Motor neuron (in vitro differentiated cells): ENCODE data around the gene RHBDF2. TPM values are rescaled to one million over a fixed set of nuclear protein-coding genes. Genes with fewer than 3 reads are reported as not detected.

Source experiments
- ATAC-seq, 8 experiments: fragments of 200-7000 bp; cut with Tn5 transposase; replicated peaks in 6 of 8; 2 replicates each; pipeline ENCODE4 v1.8.0; 2021; ENCODE audit warnings: mild to moderate bottlenecking in 8 of 8, moderate library complexity in 8 of 8
- H3K27ac ChIP-seq, 2 donors: fragments of 250-450 bp; sonication (Bioruptor Pico); 2 replicates each; pipeline ENCODE4 v1.9.0; 2021; ENCODE audit warnings: antibody characterized with exemption in 2 of 2, mild to moderate bottlenecking in 2 of 2, moderate library complexity in 1 of 2
- H3K4me1 ChIP-seq, 2 donors: fragments of 250-450 bp; sonication (Bioruptor Pico); replicated peaks in 1 of 2; 2 replicates each; pipeline ENCODE4 v1.6.1; 2021; ENCODE audit warnings: antibody characterized with exemption in 2 of 2, mild to moderate bottlenecking in 2 of 2, moderate library complexity in 1 of 2
- H3K4me3 ChIP-seq, 5 donors: fragments of 250-450 bp; sonication (Bioruptor Pico); 2 replicates each; pipeline ENCODE4 v1.9.0; 2021; ENCODE audit warnings: antibody characterized with exemption in 5 of 5, mild to moderate bottlenecking in 5 of 5, moderate library complexity in 4 of 5
- WGBS, 10 experiments: fragments of 450-650 bp; shearing (Covaris generic); methylation state at CpG; one replicate each; pipeline ENCODE4 v1.0.0; 2022; 5-methylcytosine and 5-hydroxymethylcytosine counted together
- in situ Hi-C, 9 experiments: fragments of 400-800 bp; cut with MboI; loops; one replicate each; pipeline ENCODE4 v1.15.0; 2021; ENCODE audit warnings: low sequenced_read_pairs in 9 of 9, low pct_unique_long_range_greater_than_20kb in 2 of 9; ENCODE audit not compliant: unreplicated experiment in 9 of 9
- total RNA-seq, 8 experiments: library from RNA; unstranded; fragments of 300-600 nt; gene quantifications; 2 replicates each; pipeline versions ENCODE4 v1.2.3 to v1.2.4, GENCODE V29; 2022

Gene RHBDF2
- total RNA-seq, 8 experiments from 2014 or later = 0.78 to 17.3 (median 2.8) TPM

DNA sequence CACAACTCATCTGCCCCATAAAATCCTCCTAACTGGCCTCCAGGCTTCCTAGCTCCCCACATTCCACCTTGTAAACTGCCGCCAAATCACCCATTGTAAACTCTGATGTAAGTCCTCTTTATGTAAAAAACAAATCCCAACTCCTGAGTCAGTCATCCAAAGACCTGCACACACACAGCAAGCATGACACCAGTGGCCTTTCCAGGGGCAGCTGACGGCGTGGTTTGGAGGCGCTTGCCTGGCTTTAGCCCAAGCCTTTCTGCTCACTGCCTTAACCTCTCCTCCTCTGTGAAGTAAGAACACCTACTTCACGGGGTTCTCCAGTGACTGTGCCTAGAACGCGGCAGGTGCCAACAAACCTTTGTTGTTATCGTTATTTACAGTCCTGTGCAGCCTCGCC is 62.3 kb downstream of the RHBDF2 start:
- H3K27ac ChIP-seq = no peak overlapping the region

GRCh38 chr17:76437467-76438402 is 63.5 kb downstream of the RHBDF2 start:
- in situ Hi-C loops = no loop called here
- no peak overlapping the region for H3K4me3 ChIP-seq
- 33 to 100% (median 88%) methylated on average over 1 to 12 of the region's 13 CpGs for WGBS, 10 experiments
- no peak overlapping the region for H3K27ac ChIP-seq
- H3K4me1 ChIP-seq = peaks cover 15 to 16% of the 10 kb centered on the region in 2 donors
- ATAC-seq = peak in 4 of 8 experiments; percentile 46 to 94 (median 80)

More for the DNA sequence above, 62.3 kb downstream of the RHBDF2 start:
- ATAC-seq = no peak
- H3K4me3 ChIP-seq = no peak overlapping the region
- peaks cover 16 to 17% of the 10 kb centered on the region in 2 donors for H3K4me1 ChIP-seq
- WGBS, 10 experiments = 81 to 100% (median 85%) methylated on average over 1 to 9 of the region's 9 CpGs; no CpG with 5 or more reads in 4 of the 10 experiments
- in situ Hi-C loops = no loop called here

DNA sequence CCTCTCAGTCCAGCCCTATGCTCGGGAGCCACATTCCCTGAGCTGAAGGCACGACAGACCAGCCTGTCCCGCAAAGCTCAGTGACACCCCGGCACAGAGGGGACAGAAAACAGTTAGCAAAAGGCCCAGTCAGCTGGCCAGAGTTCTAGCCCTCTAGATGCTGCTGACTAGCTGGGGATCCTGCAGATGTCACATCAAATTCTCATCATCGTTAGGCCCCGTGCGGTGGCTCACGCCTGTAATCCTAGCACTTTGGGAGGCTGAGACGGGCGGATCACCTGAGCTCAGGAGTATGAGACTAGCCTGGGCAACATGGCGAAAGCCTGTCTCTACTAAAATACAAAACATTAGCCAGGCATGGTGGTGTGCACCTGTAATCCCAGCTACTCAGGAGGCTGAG is 65.5 kb downstream of the RHBDF2 start:
- H3K4me1 ChIP-seq = peaks cover under 1 to 7% of the 10 kb centered on the region in 2 donors
- in situ Hi-C loops = no loop called here
- WGBS, 10 experiments = 83 to 100% (median 100%) methylated on average over 1 to 5 of the region's 11 CpGs; no CpG with 5 or more reads in 5 of the 10 experiments
- H3K27ac ChIP-seq = no peak overlapping the region
- no peak for ATAC-seq
- no peak overlapping the region for H3K4me3 ChIP-seq

GRCh38 chr17:76434870-76435269 is 66.4 kb downstream of the RHBDF2 start:
- Histone ChIP-seq H3K4me1 (peaks cover 0 to 4% of the 10 kb centered on the region in 2 donors), H3K27ac (no peak overlapping the region), H3K4me3 (no peak overlapping the region)
- in situ Hi-C loops = no loop called here
- WGBS, 10 experiments = 79 to 100% (median 100%) methylated on average over 1 to 7 of the region's 7 CpGs; no CpG with 5 or more reads in 5 of the 10 experiments
- no peak for ATAC-seq

GRCh38 chr17:76433693-76434092 is 67.5 kb downstream of the RHBDF2 start:
- H3K27ac ChIP-seq = no peak overlapping the region
- H3K4me3 ChIP-seq = no peak overlapping the region
- H3K4me1 ChIP-seq = peaks cover 0 to 4% of the 10 kb centered on the region in 2 donors
- 83 to 100% (median 95%) methylated on average over 1 to 9 of the region's 9 CpGs for WGBS, 10 experiments
- no peak for ATAC-seq
- in situ Hi-C loops = no loop called here

- in situ Hi-C loops = no loop called here
- Histone ChIP-seq H3K4me3 (no peak overlapping the region), H3K27ac (no peak overlapping the region), H3K4me1 (peaks cover 2% of the 10 kb centered on the region in 2 donors)
- peak in 3 of 8 experiments; percentile 59 to 79 (median 76) for ATAC-seq
- WGBS, 10 experiments = 45 to 100% (median 79%) methylated on average over 2 to 3 of the region's 3 CpGs; no CpG with 5 or more reads in 3 of the 10 experiments
Measured at GRCh38 chr17:76432712-76433336, 68.4 kb downstream of the RHBDF2 start.

DNA sequence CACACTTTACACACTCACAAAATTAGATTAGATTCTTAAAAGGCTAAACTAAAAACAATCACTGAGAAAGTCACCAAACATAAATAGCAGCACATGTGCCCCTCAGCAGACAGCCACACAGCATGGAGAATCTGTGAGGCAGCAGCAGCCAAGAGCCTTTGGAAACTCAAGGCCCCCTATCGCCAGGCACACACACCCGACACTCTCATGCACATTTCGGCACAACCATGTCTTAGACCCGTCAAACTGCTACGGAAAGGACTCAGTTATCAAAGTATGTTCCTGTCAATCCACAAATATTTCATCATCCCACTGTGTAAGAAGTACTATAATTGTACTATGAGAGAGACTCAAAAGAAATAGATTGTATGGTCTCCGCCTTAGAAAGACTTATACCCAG is 69.2 kb downstream of the RHBDF2 start:
- peak in 1 of 8 experiments; percentile 31 for ATAC-seq
- Histone ChIP-seq H3K4me1 (peaks cover 0 to 5% of the 10 kb centered on the region in 2 donors), H3K4me3 (no peak overlapping the region), H3K27ac (no peak overlapping the region)
- 47 to 100% (median 94%) methylated on average over 1 to 6 of the region's 6 CpGs; no CpG with 5 or more reads in 3 of the 10 experiments for WGBS, 10 experiments
- in situ Hi-C loops = no loop called here

DNA sequence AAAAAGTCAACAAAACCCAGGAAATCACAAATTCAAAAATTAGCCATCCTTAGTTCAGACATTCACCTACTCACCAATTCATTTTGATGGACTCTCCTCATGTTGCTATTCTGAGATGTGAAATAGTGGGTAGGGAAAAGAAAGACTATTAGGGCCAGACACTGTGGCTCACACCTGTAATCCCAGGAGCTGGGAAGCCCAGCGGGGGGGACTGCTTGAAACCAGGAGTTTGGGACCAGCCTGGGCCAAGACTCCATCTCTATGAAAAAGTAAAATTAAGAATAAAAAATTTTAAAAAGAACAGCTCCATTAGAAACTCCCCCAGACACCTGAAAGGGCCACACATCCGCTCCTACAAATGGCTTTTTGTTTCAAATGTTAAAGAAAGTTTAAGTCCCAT is 69.7 kb downstream of the RHBDF2 start:
- Histone ChIP-seq H3K4me1 (peaks cover 0 to 5% of the 10 kb centered on the region in 2 donors), H3K4me3 (no peak overlapping the region), H3K27ac (no peak overlapping the region)
- in situ Hi-C loops = no loop called here
- ATAC-seq = no peak
- WGBS, 10 experiments = 33 to 100% (median 100%) methylated on average over 1 to 2 of the region's 2 CpGs; no CpG with 5 or more reads in 3 of the 10 experiments

GRCh38 chr17:76428511-76428910 is 72.7 kb downstream of the RHBDF2 start:
- in situ Hi-C loops = no loop called here
- ATAC-seq = no peak
- no peak overlapping the region for H3K27ac ChIP-seq
- 58 to 100% (median 100%) methylated on average over 1 of the region's 1 CpG; no CpG with 5 or more reads in 2 of the 10 experiments for WGBS, 10 experiments
- peaks cover 0 to 5% of the 10 kb centered on the region in 2 donors for H3K4me1 ChIP-seq
- no peak overlapping the region for H3K4me3 ChIP-seq

DNA sequence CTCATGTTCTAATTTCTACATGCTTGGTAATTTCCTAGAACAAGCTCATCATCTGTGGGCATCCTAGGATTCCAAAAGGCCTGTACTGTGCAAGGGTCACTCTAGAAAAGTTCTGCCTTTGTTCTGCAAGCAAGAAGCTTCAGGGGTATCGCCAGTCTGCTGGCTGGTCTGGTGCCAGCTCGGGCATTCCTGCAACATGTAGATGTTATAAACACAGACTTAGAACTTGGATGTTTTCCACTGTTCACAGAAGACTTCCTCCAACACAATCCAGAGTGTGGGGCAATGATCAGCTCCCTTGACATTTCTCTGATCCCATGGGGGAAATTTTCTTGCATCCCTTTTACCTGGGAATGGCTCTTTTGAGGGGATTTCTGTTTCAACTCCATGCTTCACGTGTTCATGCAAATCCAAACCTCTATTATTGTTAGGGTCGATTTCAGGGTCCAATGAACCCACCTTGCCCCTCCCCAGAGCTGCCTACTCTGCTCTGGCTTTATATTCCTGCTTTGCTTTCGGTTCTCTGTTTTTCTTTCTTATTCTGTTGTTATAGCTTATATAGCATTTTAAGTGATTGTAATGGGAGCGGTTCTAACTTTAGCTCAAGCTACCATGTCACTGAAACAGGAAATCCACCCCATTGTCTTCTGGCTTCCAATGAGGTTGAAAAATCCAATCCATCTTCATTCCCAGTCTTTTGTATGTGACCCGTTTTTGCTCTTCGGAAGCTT is 73.6 kb downstream of the RHBDF2 start:
- peak in 2 of 8 experiments; percentile 47 to 63 for ATAC-seq
- Histone ChIP-seq H3K27ac (no peak overlapping the region), H3K4me1 (peaks cover 0 to 5% of the 10 kb centered on the region in 2 donors)

GRCh38 chr17:76426853-76427252 is 74.4 kb downstream of the RHBDF2 start:
- Histone ChIP-seq H3K27ac (no peak overlapping the region), H3K4me3 (no peak overlapping the region), H3K4me1 (peaks cover 0 to 5% of the 10 kb centered on the region in 2 donors)
- peak in 1 of 8 experiments; percentile 14 for ATAC-seq
- in situ Hi-C loops = no loop called here
- WGBS, 10 experiments = 86 to 100% (median 95%) methylated on average over 1 to 3 of the region's 3 CpGs

More for the DNA sequence above, 73.6 kb downstream of the RHBDF2 start:
- in situ Hi-C loops = no loop called here
- H3K4me3 ChIP-seq = no peak overlapping the region
- 49 to 77% (median 69%) methylated on average over 2 to 8 of the region's 8 CpGs for WGBS, 10 experiments

DNA sequence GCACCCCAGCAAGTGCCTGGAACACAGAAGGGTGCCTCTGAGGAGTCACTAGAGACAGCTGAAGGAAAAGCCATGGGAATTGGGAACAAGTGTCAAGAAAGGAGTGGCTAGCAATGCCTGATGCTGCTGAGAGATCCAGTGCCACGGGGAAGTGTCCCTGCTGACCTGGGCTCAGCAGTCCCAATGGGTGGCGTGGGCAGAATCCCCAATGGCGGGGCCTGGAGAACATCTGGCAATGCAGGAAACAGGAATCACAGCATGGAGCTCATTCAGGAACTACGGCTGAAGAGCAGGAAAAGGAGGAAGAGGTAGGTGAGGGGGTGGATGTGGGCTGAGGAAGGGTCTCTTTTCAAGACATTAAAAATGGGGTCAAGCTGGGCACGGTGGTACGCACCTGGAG is 78.4 kb downstream of the RHBDF2 start:
- no peak for ATAC-seq
- in situ Hi-C loops = loop anchor here in 1 of 9 experiments (25.0 kb wide), 1 partner anchor 111 kb away; the partner anchor contains the start of gene QRICH2
- Histone ChIP-seq H3K4me1 (peaks cover 2 to 11% of the 10 kb centered on the region in 2 donors), H3K27ac (no peak overlapping the region), H3K4me3 (no peak overlapping the region)
- WGBS, 10 experiments = 60 to 100% (median 80%) methylated on average over 1 to 3 of the region's 6 CpGs; no CpG with 5 or more reads in 3 of the 10 experiments
